NCI-H226 (cell line): ENCODE data around the gene ACO1.

ENCODE experiments used
- DNase-seq: peaks from one replicate; pipeline ENCODE4 v3.0.0-alpha.2; 2015

Gene ACO1

DNA sequence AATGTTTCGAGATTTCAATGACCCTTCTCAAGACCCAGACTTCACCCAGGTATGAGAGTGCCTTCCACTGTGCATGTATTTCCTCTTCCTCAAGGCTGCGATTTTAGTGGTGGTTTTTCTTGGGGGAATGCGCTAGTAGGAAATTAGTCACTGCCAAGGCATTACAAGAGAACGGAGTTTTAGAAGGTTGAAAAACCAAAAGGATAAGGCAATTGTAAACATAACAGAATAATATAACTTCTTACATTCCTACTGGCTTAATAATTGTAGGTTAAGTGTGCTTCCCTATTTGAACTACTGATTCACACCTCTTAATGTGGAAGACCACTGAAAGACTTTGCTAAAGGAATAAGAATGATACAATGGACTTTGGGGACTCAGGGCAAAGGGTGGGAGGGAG lies 38.9 kb downstream of the ACO1 start:
- peak; percentile 77 for DNase-seq

DNA sequence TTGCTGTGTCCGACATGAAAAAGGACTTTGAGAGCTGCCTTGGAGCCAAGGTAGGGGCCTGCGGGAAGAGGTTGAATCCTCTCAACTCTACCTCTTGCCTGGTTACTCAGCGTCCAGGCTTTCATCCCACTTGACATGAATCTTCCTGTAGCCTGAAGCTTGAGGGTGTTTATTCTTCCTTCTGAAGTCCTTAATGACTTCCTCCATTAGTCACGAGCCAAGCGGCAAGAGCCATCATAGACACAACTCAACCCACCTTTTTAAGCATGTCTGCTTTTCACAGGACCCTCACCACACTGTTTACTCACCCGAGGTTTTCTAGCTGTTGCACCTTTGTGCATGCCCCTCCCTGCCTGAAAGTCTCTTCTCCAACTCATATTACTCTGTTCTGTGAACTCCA lies 40.2 kb downstream of the ACO1 start:
- DNase-seq, result no peak

DNA sequence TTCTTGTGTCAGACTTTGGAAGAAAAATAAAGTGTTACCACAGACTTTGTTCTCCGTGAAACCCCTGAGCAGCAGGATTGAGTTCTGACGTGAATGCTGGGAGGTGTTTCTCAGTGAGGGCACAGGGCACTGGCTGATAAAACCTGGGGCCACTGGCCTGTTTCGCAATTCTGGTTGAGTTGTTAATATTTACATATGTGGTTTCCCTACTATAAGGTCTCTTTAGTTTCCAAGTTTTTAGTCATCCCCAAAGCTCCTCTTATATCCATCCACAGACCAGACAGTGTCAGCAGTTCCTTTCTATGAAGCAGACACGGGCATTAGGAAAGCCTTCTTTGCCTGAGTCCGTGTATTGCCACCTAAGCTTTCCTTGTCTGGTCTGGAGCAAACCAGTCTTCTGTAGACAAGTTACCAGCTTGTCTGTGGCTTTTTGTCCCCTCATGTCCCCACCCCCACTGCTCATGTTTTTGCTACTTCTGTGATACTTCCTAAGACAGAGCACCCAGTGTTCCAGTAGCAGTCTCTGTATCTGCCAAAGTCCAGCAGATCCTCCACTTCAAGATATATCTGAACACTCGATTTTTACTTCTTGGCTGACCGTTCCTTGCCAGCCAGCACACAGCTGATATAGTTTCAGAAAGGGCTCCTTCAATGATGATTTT lies 42.0 kb downstream of the ACO1 start:
- peak; percentile 86 for DNase-seq

DNA sequence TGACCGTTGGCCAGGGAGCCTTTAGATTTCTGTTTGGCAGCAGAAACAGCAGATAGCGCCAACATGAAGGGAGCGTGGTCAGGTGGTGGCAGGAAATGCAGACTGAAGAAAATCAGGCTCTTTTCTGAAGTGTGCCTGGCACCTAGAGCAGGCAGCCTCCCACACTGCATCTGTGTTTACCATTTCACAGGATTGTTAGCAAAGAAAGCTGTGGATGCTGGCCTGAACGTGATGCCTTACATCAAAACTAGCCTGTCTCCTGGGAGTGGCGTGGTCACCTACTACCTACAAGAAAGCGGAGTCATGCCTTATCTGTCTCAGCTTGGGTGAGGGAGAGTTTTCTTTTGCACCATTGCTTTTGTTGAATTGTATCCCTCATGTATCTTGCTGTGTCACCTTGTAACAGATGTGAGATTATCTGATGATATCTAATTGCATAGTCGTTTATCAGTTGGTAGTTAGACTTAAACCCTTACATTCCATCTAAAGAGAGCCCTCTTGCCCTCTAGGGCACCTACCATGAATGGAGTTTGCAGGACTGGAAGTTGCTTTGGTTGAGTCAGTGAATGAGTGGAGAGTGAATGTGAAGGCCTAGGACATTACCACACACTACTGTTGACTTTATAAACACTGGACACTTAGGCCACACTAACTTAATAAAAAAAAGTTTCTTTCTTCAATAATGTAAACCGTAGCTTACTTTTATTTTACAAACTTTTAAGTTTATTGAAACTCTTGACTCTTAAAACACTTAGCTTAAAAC lies 42.8 kb downstream of the ACO1 start:
- DNase-seq, result peak; percentile 52

DNA sequence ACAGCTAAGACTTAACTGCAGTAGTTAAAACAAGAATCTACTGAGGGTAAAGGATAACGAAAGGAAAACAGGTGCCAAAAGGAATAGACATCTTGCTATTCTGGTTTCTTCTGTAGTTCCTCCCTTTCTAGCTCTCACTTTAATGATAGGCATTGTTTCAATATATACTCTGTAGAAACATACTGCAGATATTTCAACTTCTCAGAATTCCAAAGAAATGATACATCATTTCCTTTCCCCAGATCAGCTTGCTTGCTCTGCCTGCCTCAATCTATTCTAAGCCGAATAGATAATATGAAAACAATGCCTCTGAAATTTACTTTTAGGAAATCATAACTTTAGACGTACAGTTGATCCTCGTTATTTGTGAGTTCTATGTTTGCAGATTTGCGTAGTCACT lies 46.3 kb downstream of the ACO1 start:
- DNase-seq, result peak; percentile 42

DNA sequence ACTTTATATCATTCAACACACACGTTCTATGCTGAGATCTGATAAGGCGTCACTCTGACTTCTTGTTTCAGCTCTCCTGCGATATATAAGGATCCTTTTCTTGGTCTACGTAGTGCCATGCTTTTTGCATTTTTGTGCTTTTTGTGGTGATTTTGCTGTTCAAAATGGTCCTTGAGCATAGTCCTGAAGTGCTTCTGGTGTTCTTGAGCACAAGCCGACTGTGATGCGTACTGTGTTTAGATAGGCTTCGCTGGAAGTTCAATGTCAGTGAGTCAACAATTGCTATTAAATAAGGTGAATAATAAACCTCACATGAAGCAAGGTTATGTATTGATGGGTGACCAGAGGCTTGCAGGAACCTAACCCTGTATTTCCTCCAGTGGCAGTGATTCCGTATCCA lies 46.8 kb downstream of the ACO1 start:
- no peak for DNase-seq

DNA sequence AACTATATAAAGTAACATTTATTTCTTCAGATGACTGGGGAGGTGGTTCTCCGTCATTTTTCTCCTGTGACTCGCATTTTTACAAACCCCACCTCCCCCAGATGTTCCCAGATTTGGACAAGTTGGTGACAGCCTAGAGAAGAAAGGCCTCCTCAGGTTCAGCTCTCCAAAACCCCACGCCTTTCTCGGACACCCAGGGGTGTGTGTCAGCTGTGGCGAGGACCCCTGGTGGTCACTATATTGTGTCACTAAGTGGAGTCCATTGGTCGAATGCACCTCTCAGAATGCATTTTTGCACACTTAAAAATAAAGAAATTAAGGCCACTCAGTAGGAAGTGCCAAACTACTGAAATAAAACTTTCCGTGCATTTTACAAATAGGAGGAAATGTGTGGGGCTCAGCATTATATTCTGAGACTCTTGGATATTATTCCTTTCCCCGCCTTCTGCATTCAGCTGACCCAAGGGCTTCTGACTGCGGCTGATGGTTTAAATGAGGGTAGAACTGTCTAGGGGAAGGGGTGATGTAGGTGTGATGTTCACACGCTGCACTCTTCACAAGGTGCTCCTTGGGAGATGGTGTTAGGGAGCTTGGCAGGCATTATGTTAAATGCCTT lies 47.6 kb downstream of the ACO1 start:
- DNase-seq, result no peak

DNA sequence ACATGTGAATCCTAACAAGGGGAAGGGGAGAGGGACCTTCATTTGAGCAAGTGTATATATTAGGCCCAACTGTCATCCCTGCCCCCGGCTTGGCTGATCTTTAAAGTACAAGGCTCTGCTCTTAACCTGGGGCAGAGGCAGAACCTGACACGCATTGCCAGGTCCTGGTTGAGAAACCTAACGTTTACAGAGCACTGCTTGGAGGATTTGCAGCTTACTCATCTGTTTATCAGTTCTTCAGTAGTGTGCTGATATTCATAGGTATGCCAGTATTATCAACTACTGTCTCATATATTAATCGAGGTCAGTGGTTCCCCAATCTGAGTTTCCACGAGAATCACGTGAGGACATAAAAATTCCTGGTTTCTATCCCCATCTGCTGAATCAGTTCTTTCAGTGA lies 50.4 kb downstream of the ACO1 start:
- peak; percentile 59 for DNase-seq

DNA sequence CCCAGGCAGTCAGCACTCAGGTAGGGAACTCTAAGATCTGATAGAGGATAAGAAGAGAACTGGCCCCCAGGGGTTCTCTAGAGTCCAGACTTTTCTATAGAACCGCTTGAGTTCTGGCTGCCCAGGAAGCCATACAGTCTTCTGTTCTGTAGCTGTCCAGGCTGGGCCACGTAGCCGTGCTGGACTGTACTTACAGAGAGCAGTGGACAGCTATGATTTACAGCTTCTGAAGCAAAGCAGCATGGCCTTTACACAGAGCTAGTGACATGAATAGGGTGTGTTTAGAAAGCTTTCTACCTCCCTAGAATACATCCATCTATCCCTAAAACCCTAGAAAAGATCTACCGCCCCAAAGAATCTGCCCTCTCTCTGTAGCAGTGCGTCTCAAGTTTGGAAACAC lies 57.2 kb downstream of the ACO1 start:
- DNase-seq, result no peak

DNA sequence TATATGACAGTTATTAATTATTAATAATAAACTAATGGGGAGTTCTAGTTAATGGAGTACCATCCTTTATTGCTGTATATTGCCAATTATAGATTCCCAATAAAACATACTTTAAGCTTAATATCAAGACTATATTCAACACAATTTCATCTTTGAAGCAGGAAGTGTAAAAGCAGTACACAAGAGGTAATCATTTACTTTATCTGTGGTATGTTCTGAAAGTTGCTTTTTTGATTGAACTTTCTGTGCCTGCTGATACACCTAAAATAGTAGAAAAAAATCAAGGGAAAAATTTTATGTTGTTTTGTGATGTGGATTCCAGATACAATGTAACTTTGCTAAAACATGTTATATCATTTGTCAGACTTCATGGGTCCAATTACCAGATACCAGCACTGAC lies 58.0 kb downstream of the ACO1 start:
- DNase-seq, result no peak

DNA sequence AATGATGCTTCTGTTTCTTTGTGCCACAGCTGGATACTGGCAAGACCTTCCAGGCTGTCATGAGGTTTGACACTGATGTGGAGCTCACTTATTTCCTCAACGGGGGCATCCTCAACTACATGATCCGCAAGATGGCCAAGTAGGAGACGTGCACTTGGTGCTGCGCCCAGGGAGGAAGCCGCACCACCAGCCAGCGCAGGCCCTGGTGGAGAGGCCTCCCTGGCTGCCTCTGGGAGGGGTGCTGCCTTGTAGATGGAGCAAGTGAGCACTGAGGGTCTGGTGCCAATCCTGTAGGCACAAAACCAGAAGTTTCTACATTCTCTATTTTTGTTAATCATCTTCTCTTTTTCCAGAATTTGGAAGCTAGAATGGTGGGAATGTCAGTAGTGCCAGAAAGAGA lies 65.5 kb downstream of the ACO1 start:
- DNase-seq, result no peak

DNA sequence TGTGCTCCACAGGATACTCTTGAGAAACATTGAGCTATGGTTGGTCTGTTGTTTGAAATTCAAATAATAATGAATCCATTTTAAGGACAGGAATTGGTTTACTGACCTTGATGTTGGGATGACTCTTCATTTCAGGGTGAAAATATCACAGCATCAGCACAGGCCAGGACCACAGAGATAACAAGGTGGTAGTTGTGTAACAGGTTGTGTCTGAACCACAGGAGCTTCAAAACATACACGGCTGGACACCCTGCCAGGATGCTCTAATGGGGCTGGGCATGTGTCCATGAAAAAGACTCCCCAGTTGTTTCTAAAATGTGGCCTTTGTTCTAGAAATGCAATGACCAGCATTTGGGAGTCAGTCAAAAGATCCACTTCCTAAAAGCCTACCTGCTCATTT lies 69.8 kb downstream of the ACO1 start:
- DNase-seq, result no peak

DNA sequence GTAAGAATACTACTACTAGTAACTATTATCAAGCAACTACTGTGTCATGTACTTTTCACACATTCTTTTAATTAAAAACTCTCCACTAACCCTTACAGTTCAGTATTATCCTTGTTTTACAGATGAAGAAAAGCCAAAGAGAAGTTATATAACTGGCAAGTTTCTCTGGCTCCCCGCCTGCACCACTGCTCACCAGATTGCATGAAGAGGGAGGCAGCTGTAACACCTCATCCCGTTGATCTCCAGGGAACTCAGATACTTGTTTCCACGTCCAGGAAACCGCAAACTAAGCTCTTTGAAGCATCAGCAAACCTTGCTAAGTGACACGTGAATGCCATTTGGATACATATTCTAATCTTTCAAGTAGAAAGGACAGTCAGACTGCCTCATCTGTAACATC lies 71.3 kb downstream of the ACO1 start:
- DNase-seq, result no peak

DNA sequence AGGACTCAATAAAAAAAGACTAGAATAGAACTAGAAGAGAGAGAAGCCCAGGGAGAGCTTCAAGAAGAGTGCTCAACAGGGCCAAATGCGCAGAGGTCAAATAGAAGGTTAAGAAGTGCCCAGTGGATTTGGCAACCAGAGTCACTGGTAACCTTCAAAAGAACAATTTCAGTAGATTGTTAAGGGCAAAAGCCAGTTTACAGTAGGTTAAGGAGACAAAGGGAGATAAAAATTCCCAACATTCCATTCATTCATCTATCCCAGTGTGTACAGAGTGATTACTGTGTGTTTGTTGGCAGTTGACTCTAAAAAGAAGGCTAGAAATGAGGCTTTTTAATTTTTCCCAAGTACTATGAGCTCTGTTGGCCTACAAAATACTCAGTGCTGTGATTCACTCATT lies 72.1 kb downstream of the ACO1 start:
- DNase-seq, result no peak

DNA sequence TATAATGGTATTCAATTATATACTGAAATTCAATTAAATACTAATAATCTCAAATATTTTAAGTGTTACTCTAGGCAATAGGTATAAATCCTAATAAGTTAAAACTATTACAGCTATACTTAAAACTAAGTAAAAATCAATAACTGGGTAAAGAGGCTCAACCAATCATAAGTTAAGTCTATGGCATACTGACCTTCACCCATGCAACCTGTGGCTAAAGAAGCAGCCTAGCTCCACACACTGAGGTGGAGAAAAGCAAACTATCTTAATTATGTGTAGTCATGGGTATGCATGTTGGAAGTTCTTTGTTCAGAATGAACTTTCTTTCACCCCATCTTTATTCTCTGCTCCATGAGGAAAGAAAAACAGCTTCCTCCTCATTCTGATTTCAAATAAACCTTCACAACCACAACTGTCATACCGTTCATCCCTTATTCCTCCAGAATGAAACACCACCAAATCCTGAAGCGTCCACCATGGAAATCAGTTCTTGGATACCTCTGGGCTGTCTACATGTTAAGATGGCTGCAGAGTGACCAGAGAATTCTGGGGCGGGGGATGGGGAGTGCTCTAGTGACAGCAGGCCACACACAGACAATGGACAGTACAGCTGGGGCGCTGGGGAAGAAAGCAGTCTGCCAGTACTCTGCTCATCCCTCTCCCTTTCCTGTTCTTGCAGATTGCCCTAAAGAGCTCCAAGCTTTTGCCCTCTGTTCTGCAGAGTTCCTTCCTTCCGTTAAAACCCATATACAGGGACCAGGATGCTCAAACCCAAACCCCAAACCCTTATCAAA lies 79.3 kb downstream of the ACO1 start:
- no peak for DNase-seq

DNA sequence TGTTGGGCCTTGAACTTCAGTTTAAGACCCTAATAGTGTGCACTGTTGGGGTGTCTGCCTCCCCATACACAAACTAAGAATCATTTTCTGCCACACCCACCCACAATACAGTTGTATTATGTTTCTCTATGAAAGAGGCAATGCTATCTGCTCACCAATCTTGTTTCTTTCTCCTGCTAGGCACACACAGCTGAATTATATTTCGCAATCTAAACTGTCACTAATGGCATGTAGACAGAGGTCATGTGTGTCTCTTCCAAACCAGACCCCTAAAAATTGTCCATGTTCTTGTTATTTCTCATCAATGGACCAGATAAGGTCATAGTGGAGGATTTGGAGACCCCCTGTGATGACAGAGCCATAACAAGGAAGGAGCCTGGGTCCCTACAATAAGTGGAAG lies 84.3 kb downstream of the ACO1 start:
- DNase-seq, result no peak

DNA sequence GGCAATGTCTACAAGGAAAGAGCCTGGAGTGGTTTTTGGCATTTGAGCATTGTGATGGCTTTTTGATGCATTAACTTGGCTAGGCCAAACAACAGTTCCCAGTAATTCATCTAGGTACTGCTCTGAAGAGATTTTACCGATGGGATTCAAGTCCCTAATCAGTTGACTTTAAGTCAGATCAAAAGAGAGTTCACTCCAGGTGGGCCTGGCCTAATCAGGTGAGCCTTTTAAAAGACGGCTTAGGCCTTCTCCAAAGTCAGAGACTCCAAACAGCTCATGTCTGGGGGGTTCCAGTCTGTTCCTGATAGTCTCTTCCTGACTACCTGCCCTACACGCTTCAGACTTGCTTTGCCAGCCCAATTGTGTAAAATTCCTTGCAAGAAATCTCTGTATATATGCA lies 87.9 kb downstream of the ACO1 start:
- no peak for DNase-seq

DNA sequence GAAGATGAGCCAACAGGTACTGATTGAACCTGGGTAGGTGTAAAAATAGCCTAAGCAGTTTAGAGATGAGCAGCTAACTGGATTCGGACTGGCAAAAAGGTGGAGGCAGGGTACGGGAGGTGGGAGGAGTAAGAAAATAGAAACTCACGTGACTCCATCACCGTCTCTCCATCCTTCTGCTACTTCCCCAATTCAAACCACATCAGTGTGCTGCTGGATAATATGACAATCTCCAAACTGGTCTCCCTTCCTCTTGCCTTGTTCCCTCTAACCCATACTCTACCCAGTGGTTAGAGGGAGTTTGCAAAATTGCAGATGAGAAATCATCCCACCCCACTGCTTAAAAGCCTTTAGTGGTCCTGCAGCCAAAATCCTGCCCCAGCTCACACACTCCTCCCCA lies 98.9 kb downstream of the ACO1 start:
- no peak for DNase-seq

DNA sequence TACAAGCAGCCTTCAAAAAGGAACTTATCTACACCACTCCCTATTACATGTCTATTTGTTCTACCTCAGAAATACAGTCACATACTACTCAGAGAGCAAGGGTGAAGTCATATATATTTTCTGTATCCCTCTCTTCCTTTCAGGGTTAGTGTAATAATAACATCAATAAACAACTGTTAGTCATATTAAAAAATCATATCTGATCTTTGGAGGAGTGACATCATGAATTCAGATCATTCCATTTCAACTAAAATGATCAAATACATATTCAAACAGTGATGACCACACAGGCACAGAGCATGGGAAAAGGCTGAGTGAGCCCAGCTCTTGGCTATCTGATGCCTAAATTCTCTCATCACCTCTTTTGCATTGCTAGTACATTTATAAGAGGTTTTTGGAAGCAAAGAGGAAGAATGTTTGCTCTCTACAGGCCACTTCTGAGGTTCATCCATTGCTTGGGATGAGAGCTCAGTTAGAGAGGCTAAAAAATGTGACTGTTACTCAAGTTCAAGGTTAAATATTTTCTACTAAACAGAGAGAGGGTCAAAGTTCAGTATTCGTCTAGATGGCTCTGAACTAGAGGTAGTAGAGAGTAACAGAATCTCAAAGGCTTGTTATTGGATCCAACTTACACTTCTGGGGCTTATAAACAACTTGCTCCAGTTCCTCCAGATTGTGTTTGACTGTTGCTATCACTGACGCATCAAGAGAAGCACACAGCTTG lies 102.6 kb downstream of the ACO1 start:
- no peak for DNase-seq

DNA sequence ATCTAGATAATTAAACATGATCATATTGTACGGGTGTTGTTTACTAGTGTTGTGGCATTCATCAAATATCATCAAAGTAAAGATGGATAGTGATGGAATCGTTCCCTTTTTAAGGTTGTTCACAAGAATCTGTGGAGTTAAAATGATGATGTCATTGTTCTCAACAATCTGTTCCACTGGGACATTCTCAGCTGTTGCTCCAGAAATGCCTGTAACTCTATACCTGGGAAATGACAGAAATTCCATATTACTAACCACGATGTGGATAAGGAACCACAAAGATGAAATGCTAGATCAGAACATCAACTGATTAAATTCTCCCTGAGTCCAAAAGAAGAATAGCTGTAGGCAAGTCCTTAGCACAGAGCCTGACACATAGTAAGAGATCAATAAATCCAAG lies 103.5 kb downstream of the ACO1 start:
- no peak for DNase-seq

DNA sequence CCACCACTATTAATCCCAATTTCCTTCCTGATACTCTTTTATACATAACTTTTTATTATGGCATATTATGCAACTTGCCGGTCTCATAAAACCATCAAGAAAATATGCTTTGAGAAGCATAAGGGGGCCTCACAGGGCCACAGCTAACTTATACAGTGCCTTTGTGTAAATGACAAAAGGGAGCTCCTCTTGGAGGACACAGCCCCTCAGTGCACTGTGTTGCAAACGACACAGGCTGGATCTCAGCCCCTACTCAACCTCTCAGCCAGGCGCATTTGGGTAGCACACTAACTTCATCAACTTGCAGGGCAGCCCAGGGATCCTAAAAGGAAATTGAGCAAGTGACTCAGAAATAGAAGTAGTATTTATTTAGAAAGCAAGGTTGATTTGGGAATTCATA lies 106.2 kb downstream of the ACO1 start:
- no peak for DNase-seq

DNA sequence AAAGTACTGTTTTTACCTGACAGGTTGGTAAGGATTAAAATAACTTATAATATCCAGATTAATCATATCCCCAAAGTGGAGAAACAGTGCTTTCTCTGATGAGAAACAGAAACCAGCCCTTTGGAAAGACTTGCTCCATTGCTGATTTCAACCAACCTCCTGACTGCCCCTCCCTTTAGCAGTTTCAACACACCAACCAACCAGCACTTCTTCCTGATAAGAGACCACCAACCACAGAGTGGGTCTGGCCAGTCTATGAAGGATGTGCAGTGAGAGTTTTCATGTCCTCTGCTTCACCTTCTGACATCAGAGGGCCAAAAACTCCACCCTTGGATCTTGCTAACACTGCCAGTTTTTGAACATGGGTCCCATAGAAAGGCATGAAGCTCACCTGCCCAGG lies 113.5 kb downstream of the ACO1 start:
- DNase-seq, result no peak

DNA sequence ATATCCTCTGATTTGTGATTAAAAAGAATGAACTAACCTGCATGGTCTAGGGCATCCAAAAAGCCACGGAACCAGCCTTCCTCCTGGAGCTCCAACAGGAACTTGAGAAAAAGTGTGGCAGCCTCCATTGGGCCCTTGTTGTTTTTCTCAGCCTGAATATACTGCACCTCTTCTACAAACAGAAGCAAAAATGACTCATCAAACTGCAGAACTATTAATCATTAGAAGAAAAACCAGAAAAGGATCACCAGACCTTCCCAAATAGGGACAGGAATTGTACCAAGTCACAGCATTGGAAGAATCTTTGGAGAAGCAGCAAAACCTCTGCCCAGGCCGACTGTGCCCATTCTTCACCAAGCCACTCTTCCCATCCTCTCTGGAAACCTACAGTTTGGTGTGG lies 116.3 kb downstream of the ACO1 start:
- no peak for DNase-seq
